Chondrocyte (in vitro differentiated cells): ENCODE results near the gene SNX8. TPM values are rescaled to one million over a fixed set of nuclear protein-coding genes. Genes with fewer than 3 reads are reported as not detected.

Source experiments
- DNase-seq: peaks from one replicate; pipeline ENCODE4 v3.0.0; 2021; ENCODE audit warnings: mixed read lengths, low spot score
- H3K27ac Mint-ChIP-seq: one replicate; pipeline ENCODE4 v1.8.0; 2021; ENCODE audit warnings: mild to moderate bottlenecking, moderate library complexity, mixed read lengths; ENCODE audit not compliant: unreplicated experiment
- H3K27me3 Mint-ChIP-seq: 2 replicates; pipeline ENCODE4 v1.8.0; 2021; ENCODE audit warnings: low read depth, mixed read lengths
- H3K36me3 Mint-ChIP-seq: 2 replicates; pipeline ENCODE4 v1.8.0; 2021; ENCODE audit warnings: low read depth, mixed read lengths
- H3K4me1 Mint-ChIP-seq: 2 replicates; pipeline ENCODE4 v1.8.0; 2021; ENCODE audit warnings: low read depth, mild to moderate bottlenecking, mixed read lengths
- H3K4me3 Mint-ChIP-seq: one replicate; pipeline ENCODE4 v1.8.0; 2021; ENCODE audit warnings: mild to moderate bottlenecking, moderate library complexity, mixed read lengths; ENCODE audit not compliant: unreplicated experiment
- H3K9me3 Mint-ChIP-seq: 2 replicates; pipeline ENCODE4 v1.8.0; 2021; ENCODE audit warnings: low read depth, mixed read lengths
- CTCF ChIP-seq: fragments of 200-600 bp; sonication (generic); IDR thresholded peaks from 2 replicates; pipeline ENCODE4 v1.5.0; 2021; ENCODE audit warnings: antibody characterized with exemption, mild to moderate bottlenecking, moderate library complexity
- total RNA-seq: library from RNA; stranded (reverse); gene quantifications from 3 replicates; pipeline ENCODE4 v1.2.1, GENCODE V29; 2021

SNX8 gene
- total RNA-seq, 1 donor from 2014 or later = 45.4 TPM

GRCh38 chr7:2228921-2229320 lies 85.3 kb downstream of the SNX8 start:
- peaks cover 16% of the 10 kb centered on the region for H3K4me1 Mint-ChIP-seq
- no peak for TF ChIP-seq CTCF
- H3K4me3 Mint-ChIP-seq = no peak overlapping the region
- no peaks in the 10 kb centered on the region for H3K27me3 Mint-ChIP-seq
- DNase-seq = no peak
- no peaks in the 10 kb centered on the region for H3K9me3 Mint-ChIP-seq
- peaks cover 13% of the 10 kb centered on the region for H3K36me3 Mint-ChIP-seq
- no peak overlapping the region for H3K27ac Mint-ChIP-seq

- no peak for TF ChIP-seq CTCF
- H3K4me1 Mint-ChIP-seq = peaks cover 7% of the 10 kb centered on the region
- H3K36me3 Mint-ChIP-seq = peaks cover 13% of the 10 kb centered on the region
- H3K9me3 Mint-ChIP-seq = no peaks in the 10 kb centered on the region
- H3K27me3 Mint-ChIP-seq = no peaks in the 10 kb centered on the region
- H3K4me3 Mint-ChIP-seq = no peak overlapping the region
- no peak overlapping the region for H3K27ac Mint-ChIP-seq
- no peak for DNase-seq
These were observed 86.5 kb downstream of the SNX8 start for GRCh38 chr7:2227699-2228098.

DNA sequence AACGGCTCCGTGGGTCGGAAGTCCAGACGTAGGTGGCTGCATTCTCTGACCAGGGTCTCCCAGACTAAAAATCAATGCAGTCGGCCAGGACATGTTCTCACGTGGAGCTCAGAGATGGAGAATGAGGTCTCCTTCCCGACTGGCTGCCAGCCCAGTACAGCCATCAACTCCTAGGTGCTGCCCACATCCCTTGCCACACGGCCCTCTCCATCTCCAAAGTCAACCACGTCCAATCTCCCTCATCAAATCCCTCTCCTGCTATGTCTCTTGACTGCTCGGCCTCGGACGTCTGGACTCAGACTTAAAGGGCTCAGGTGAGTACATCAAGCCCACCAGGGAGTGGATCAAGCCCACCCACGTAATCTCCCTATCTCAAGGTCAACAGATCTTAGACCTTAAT lies 88.4 kb downstream of the SNX8 start:
- Mint-ChIP-seq H3K4me3 (no peak overlapping the region), H3K27me3 (no peaks in the 10 kb centered on the region), H3K4me1 (no peaks in the 10 kb centered on the region), H3K36me3 (peaks cover 19% of the 10 kb centered on the region), H3K27ac (no peak overlapping the region), H3K9me3 (no peaks in the 10 kb centered on the region)
- TF ChIP-seq CTCF = no peak
- no peak for DNase-seq

GRCh38 chr7:2225336-2225735 lies 88.9 kb downstream of the SNX8 start:
- H3K9me3 Mint-ChIP-seq = no peaks in the 10 kb centered on the region
- H3K27me3 Mint-ChIP-seq = no peaks in the 10 kb centered on the region
- H3K4me3 Mint-ChIP-seq = no peak overlapping the region

GRCh38 chr7:2224934-2225333 lies 89.3 kb downstream of the SNX8 start:
- no peak for DNase-seq
- H3K4me1 Mint-ChIP-seq = no peaks in the 10 kb centered on the region
- no peaks in the 10 kb centered on the region for H3K9me3 Mint-ChIP-seq
- H3K27ac Mint-ChIP-seq = no peak overlapping the region
- no peak overlapping the region for H3K4me3 Mint-ChIP-seq
- no peak for TF ChIP-seq CTCF
- no peaks in the 10 kb centered on the region for H3K27me3 Mint-ChIP-seq
- H3K36me3 Mint-ChIP-seq = peaks cover 19% of the 10 kb centered on the region

More at GRCh38 chr7:2225336-2225735, 88.9 kb downstream of the SNX8 start:
- Mint-ChIP-seq H3K27ac (no peak overlapping the region), H3K4me1 (no peaks in the 10 kb centered on the region), H3K36me3 (peaks cover 19% of the 10 kb centered on the region)
- TF ChIP-seq CTCF = no peak
- DNase-seq = no peak
